Activated B cell treated with CpG ODN at 0.5 μM for 24 hours (primary cell): ENCODE results near the gene CYBC1. TPM values are rescaled to one million over a fixed set of nuclear protein-coding genes. Genes with fewer than 3 reads are reported as not detected.
"Not testable (repeated sequence)": the region's sequence is repeated elsewhere in the genome, so short reads cannot be mapped to it uniquely, and the experiment has no call there.

Experiments
- ATAC-seq: fragments of 200-7000 bp; cut with Tn5 transposase; one replicate; pipeline ENCODE4 v1.10.0; 2021; ENCODE audit warnings: low read depth, mild to moderate bottlenecking, moderate library complexity
- CTCF ChIA-PET: fragments of 350-600 bp; sonication (Branson Sonifier 250); formaldehyde crosslinking; loops from one replicate; lab custom pipeline; 2021; ENCODE audit warnings: antibody characterized with exemption; lab: Charles Lee
- POLR2A ChIA-PET: fragments of 350-600 bp; sonication (Branson Sonifier 250); formaldehyde crosslinking; loops from one replicate; lab custom pipeline; 2021; ENCODE audit warnings: antibody characterized with exemption; lab: Charles Lee
- DNase-seq: peaks from one replicate; pipeline ENCODE4 v3.0.0; 2022
- H3K27ac Mint-ChIP-seq: one replicate; pipeline ENCODE4 v1.8.0; 2020; ENCODE audit warnings: mixed read lengths
- H3K27me3 Mint-ChIP-seq: one replicate; pipeline ENCODE4 v1.8.0; 2021; ENCODE audit warnings: mixed read lengths
- H3K36me3 Mint-ChIP-seq: one replicate; pipeline ENCODE4 v1.8.0; 2021; ENCODE audit warnings: low read depth, mixed read lengths
- H3K4me1 Mint-ChIP-seq: one replicate; pipeline ENCODE4 v1.8.0; 2021; ENCODE audit warnings: mixed read lengths
- H3K4me3 Mint-ChIP-seq: one replicate; pipeline ENCODE4 v1.8.0; 2020; ENCODE audit warnings: mild to moderate bottlenecking, mixed read lengths
- H3K9me3 Mint-ChIP-seq: one replicate; pipeline ENCODE4 v1.8.0; 2020; ENCODE audit warnings: mixed read lengths
- CTCF ChIP-seq: fragments of 200-600 bp; IDR thresholded peaks from one replicate; pipeline ENCODE4 v1.8.0; 2022; ENCODE audit warnings: antibody characterized with exemption, mild to moderate bottlenecking
- intact Hi-C: fragments of 100-400 bp; cut with micrococcal nuclease; formaldehyde crosslinking; loops from one replicate; pipeline ENCODE4 v1.15.1; 2024
- total RNA-seq: library from RNA; stranded (reverse); gene quantifications from 2 replicates; pipeline ENCODE4 v1.2.3, GENCODE V29; 2022

Gene CYBC1
- total RNA-seq, 1 donor from 2014 or later: 501 TPM

- Mint-ChIP-seq H3K27me3 (no peaks in the 10 kb centered on the region), H3K9me3 (no peaks in the 10 kb centered on the region), H3K27ac (peak overlapping the region; percentile 96), H3K4me3 (peak overlapping the region; percentile 88), H3K36me3 (peaks cover 17% of the 10 kb centered on the region), H3K4me1 (peaks cover 19% of the 10 kb centered on the region)
- no peak for DNase-seq
- POLR2A ChIA-PET: interaction anchor here (0.9 to 4.9 kb wide), 15 partner anchors 9 to 183 kb away, joined by 3 to 99 read pairs (median 7); partner anchors contain the start of genes CSNK1D, FOXK2, HEXD and OGFOD3
- TF ChIP-seq CTCF: no peak
- ATAC-seq: peak; percentile 2
- intact Hi-C loops: loop anchor here (5.0 kb wide), 1 partner anchor 775 kb away; the partner anchor contains the start of genes ARL16 and HGS
- CTCF ChIA-PET: no interaction called here
Measured at GRCh38 chr17:82457073-82457928, 6.7 kb upstream of the CYBC1 start.

DNA sequence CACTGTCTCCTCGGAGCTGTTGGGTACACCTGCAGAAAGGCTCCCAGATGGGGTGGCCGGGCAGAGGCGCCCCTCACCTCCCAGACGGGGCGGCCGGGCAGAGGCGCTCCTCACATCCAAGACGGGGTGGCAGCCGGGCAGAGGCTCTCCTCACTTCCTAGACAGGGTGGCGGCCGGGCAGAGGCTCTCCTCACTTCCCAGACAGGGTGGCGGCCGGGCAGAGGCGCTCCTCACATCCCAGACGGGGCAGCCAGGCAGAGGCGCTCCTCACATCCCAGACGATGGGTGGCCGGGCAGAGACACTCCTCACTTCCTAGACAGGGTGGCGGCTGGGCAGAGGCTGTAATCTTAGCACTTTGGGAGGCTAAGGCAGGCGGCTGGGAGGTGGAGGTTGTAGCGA lies 3.2 kb upstream of the CYBC1 start:
- H3K36me3 Mint-ChIP-seq, CTCF ChIA-PET, H3K27ac Mint-ChIP-seq, DNase-seq, H3K9me3 Mint-ChIP-seq, ATAC-seq, intact Hi-C loops, H3K4me3 Mint-ChIP-seq, H3K27me3 Mint-ChIP-seq: not testable (repeated sequence)
- POLR2A ChIA-PET: interaction anchor here (0.7 kb wide), 1 partner anchor 593 kb away, joined by 3 read pairs; the partner anchor contains the start of gene P4HB
- H3K4me1 Mint-ChIP-seq: peaks cover 35% of the 10 kb centered on the region

DNA sequence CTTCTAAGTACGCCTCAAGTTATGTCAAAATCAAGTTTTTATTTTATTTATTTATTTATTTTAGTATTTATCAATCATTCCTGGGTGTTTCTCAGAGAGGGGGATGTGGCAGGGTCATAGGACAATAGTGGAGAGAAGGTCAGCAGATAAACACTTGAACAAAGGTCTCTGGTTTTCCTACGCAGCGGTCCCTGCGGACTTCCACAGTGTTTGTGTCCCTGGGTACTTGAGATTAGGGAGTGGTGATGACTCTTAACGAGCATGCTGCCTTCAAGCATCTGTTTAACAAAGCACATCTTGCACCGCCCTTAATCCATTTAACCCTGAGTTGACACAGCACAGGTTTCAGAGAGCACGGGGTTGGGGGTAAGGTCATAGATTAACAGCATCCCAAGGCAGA lies 2.6 kb upstream of the CYBC1 start:
- DNase-seq, intact Hi-C loops, H3K27me3 Mint-ChIP-seq, CTCF ChIA-PET, H3K27ac Mint-ChIP-seq, H3K36me3 Mint-ChIP-seq, H3K9me3 Mint-ChIP-seq, ATAC-seq, H3K4me3 Mint-ChIP-seq, POLR2A ChIA-PET: not testable (repeated sequence)
- H3K4me1 Mint-ChIP-seq: peaks cover 35% of the 10 kb centered on the region

DNA sequence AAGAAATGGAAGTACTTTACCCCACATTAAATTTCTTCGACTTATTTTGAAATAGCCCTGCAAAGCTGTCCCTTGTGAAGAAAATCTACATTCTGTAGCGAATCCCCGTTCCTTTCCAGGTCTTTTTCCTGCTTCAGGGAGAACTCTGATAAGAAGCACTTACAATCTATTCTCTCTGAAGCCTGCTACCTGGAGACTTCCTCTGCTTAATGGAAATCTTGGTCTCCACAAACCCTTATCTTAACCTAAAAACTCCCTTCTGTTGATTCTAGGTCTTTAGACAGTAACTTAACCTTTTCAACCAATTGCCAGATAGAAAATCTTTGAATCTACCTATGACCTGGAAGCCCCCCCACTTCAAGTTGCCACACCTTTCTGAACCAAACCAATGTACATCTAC lies 1.6 kb upstream of the CYBC1 start:
- H3K36me3 Mint-ChIP-seq: peaks cover 16% of the 10 kb centered on the region
- intact Hi-C loops: no loop called here
- H3K4me3 Mint-ChIP-seq: peak overlapping the region; percentile 28
- ATAC-seq: no peak
- peaks cover 36% of the 10 kb centered on the region for H3K4me1 Mint-ChIP-seq
- no peaks in the 10 kb centered on the region for H3K9me3 Mint-ChIP-seq
- TF ChIP-seq CTCF: no peak
- ChIA-PET CTCF (no interaction called here), POLR2A (interaction anchor here (0.7 to 7.5 kb wide), 2 partner anchors 15 to 421 kb away, joined by 3 to 130 read pairs; no protein-coding TSS in a partner anchor)
- H3K27me3 Mint-ChIP-seq: no peaks in the 10 kb centered on the region
- DNase-seq: no peak
- H3K27ac Mint-ChIP-seq: peak overlapping the region; percentile 24

GRCh38 chr17:82449883-82450356 lies 632 bp downstream of the CYBC1 start:
- no peak for DNase-seq
- ChIA-PET CTCF (interaction anchor here (1.9 kb wide), 1 partner anchor 30 kb away, joined by 4 read pairs; no protein-coding TSS in a partner anchor), POLR2A (interaction anchor here (0.6 to 7.5 kb wide), 22 partner anchors 9 to 427 kb away, joined by 3 to 130 read pairs (median 6); partner anchors contain the start of genes CENPX, DCXR, FOXK2 and HEXD)
- H3K4me3 Mint-ChIP-seq: peak overlapping the region; percentile 94
- H3K36me3 Mint-ChIP-seq: peaks cover 33% of the 10 kb centered on the region
- no peaks in the 10 kb centered on the region for H3K9me3 Mint-ChIP-seq
- H3K27ac Mint-ChIP-seq: peak overlapping the region; percentile 97
- peaks cover 42% of the 10 kb centered on the region for H3K4me1 Mint-ChIP-seq
- no peak for TF ChIP-seq CTCF
- intact Hi-C loops: loop anchor here (1.0 kb wide), 7 partner anchors 8 to 152 kb away; partner anchors contain the start of genes FOXK2, HEXD, NARF and OGFOD3
- ATAC-seq: no peak
- no peaks in the 10 kb centered on the region for H3K27me3 Mint-ChIP-seq
